PC-3 (cell line): ENCODE results near the gene ZNF784.

Source experiments
- EZH2 ChIP-seq: fragments of 300-600 bp; sonication (generic); IDR thresholded peaks from one replicate; pipeline ENCODE4 v1.6.1; 2017; ENCODE audit warnings: antibody characterized with exemption, mild to moderate bottlenecking, low read length; ENCODE audit not compliant: unreplicated experiment
- EZH2phosphoT487 ChIP-seq: fragments of 300-600 bp; sonication (generic); IDR thresholded peaks from 2 replicates; pipeline ENCODE4 v1.6.1; 2018; ENCODE audit warnings: mild to moderate bottlenecking, antibody characterized with exemption, low read length, borderline replicate concordance
- TF ChIP-seq, protein P1 (sequence below): fragments of 300-600 bp; sonication (generic); conservative IDR thresholded peaks from 2 replicates; pipeline ENCODE4 v1.5.1; 2017; ENCODE audit warnings: antibody characterized with exemption, low read depth, mild to moderate bottlenecking, low read length

DNA sequence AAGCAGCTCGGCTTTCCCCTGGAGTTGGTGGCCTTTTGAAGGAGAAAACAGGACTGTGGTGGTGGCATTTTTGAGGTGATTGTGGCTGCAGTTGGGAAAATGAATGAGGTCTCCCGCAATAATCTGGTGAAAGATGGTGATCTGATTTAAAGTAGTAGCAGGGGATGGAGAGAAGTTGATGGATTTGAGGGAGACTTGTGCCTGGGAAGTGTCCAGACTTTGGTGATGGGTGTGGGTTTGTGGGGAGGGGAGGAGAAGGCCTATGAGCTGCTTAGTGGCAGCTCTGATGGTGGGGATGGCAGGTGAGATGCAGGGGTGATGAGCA, 46.6 kb upstream of the ZNF784 start:
- TF ChIP-seq EZH2: no peak
- TF ChIP-seq, protein P1, sequence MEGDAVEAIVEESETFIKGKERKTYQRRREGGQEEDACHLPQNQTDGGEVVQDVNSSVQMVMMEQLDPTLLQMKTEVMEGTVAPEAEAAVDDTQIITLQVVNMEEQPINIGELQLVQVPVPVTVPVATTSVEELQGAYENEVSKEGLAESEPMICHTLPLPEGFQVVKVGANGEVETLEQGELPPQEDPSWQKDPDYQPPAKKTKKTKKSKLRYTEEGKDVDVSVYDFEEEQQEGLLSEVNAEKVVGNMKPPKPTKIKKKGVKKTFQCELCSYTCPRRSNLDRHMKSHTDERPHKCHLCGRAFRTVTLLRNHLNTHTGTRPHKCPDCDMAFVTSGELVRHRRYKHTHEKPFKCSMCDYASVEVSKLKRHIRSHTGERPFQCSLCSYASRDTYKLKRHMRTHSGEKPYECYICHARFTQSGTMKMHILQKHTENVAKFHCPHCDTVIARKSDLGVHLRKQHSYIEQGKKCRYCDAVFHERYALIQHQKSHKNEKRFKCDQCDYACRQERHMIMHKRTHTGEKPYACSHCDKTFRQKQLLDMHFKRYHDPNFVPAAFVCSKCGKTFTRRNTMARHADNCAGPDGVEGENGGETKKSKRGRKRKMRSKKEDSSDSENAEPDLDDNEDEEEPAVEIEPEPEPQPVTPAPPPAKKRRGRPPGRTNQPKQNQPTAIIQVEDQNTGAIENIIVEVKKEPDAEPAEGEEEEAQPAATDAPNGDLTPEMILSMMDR: no peak
- TF ChIP-seq EZH2phosphoT487: no peak
